T-helper 17 cell (primary cell): ENCODE data around the gene USP35. TPM values are rescaled to one million over a fixed set of nuclear protein-coding genes. Genes with fewer than 3 reads are reported as not detected.

Source experiments
- total RNA-seq, 4 donors: library from RNA in 2 of 4; stranded (reverse) in 2 of 4; gene quantifications; one replicate each; pipeline ENCODE4 v1.2.3 and lab custom pipeline; 2022 to 2026

The USP35 gene
- total RNA-seq, 2 donors from 2014 or later = 10.5 to 13.4 TPM

Other genes with a start within 250 kb of the USP35 start
- 10 to 100 TPM; 48.9 to 53.4 TPM for gene INTS4, start 194.3 kb upstream of the USP35 start, total RNA-seq
- gene KCTD14, start 165.6 kb upstream of the USP35 start, total RNA-seq = under 1 TPM; 0.17 to 0.52 TPM
- not detected for gene THRSP, start 125.1 kb upstream of the USP35 start, total RNA-seq
- gene NDUFC2, start 109.1 kb upstream of the USP35 start, total RNA-seq = 10 to 100 TPM; 36.9 to 47.1 TPM
- gene ALG8, start 49.3 kb upstream of the USP35 start, total RNA-seq = 10 to 100 TPM; 17.2 to 25.8 TPM
- gene KCTD21, start 293 bp upstream of the USP35 start, total RNA-seq = 1 to 10 TPM; 2.4 to 4.0 TPM
- 10 to 100 TPM; 10.3 to 14.4 TPM for gene GAB2, start 228.9 kb downstream of the USP35 start, total RNA-seq